HUES48 (cell line): ENCODE data around the gene SHISA7.
"Not testable (repeated sequence)": the region's sequence is repeated elsewhere in the genome, so short reads cannot be mapped to it uniquely, and the experiment has no call there.

Experiments used
- H3K27ac ChIP-seq: one replicate; pipeline ENCODE4 v1.7.0; 2013; ENCODE audit warnings: low read depth, low read length, inconsistent platforms
- H3K27me3 ChIP-seq: 2 replicates; pipeline ENCODE4 v1.6.1; 2013; ENCODE audit warnings: mild to moderate bottlenecking, low read length; ENCODE audit not compliant: control insufficient read depth, insufficient read depth
- H3K36me3 ChIP-seq: 2 replicates; pipeline ENCODE4 v1.6.1; 2013; ENCODE audit warnings: low read length; ENCODE audit not compliant: control insufficient read depth, insufficient read depth
- H3K4me1 ChIP-seq: 2 replicates; pipeline ENCODE4 v1.6.1; 2013; ENCODE audit warnings: mild to moderate bottlenecking, low read length; ENCODE audit not compliant: control insufficient read depth, insufficient read depth
- H3K4me3 ChIP-seq: 2 replicates; pipeline ENCODE4 v1.5.1; 2013; ENCODE audit warnings: mild to moderate bottlenecking, low read depth, low read length
- H3K9ac ChIP-seq: 2 replicates; pipeline ENCODE4 v1.6.1; 2013; ENCODE audit warnings: mild to moderate bottlenecking, low read depth, low read length, moderate library complexity
- H3K9me3 ChIP-seq: 2 replicates; pipeline ENCODE4 v1.6.1; 2013; ENCODE audit warnings: low read length; ENCODE audit not compliant: control insufficient read depth, insufficient read depth

The SHISA7 gene

GRCh38 chr19:55424518-55424917 is 18.6 kb downstream of the SHISA7 start:
- no peaks in the 10 kb centered on the region; the same call in 1 of the 2 replicates for H3K27me3 ChIP-seq
- H3K9me3 ChIP-seq = no peaks in the 10 kb centered on the region
- no peak overlapping the region for H3K27ac ChIP-seq
- no peak overlapping the region for H3K9ac ChIP-seq
- no peak overlapping the region for H3K4me3 ChIP-seq
- H3K36me3 ChIP-seq = no peaks in the 10 kb centered on the region
- H3K4me1 ChIP-seq = 0 out of 2 replicates have a peak, but pooled peaks cover 3% of the 10 kb centered on the region

GRCh38 chr19:55423225-55424005 is 19.7 kb downstream of the SHISA7 start:
- Histone ChIP-seq H3K27me3 (peaks cover 2% of the 10 kb centered on the region; the same call in 1 of the 2 replicates), H3K4me1 (no peaks in the 10 kb centered on the region), H3K27ac (no peak overlapping the region), H3K36me3 (no peaks in the 10 kb centered on the region), H3K4me3 (no peak overlapping the region), H3K9ac (no peak overlapping the region), H3K9me3 (no peaks in the 10 kb centered on the region)

- H3K4me3 ChIP-seq, H3K9ac ChIP-seq, H3K27me3 ChIP-seq, H3K9me3 ChIP-seq, H3K36me3 ChIP-seq, H3K27ac ChIP-seq, H3K4me1 ChIP-seq: not testable (repeated sequence)
Measured at GRCh38 chr19:55421281-55421680, 21.8 kb downstream of the SHISA7 start.

- Histone ChIP-seq H3K27me3 (0 out of 2 replicates have a peak, but pooled peaks cover 3% of the 10 kb centered on the region), H3K4me1 (no peaks in the 10 kb centered on the region), H3K36me3 (no peaks in the 10 kb centered on the region), H3K9ac (no peak overlapping the region), H3K9me3 (no peaks in the 10 kb centered on the region), H3K27ac (no peak overlapping the region), H3K4me3 (no peak overlapping the region)
Measured at GRCh38 chr19:55419624-55420236, 23.4 kb downstream of the SHISA7 start.

GRCh38 chr19:55419103-55419502 is 24.0 kb downstream of the SHISA7 start:
- Histone ChIP-seq H3K27me3 (0 out of 2 replicates have a peak, but pooled peaks cover 3% of the 10 kb centered on the region), H3K27ac (no peak overlapping the region)

GRCh38 chr19:55418185-55418584 is 24.9 kb downstream of the SHISA7 start:
- H3K9me3 ChIP-seq = no peaks in the 10 kb centered on the region
- no peaks in the 10 kb centered on the region for H3K4me1 ChIP-seq
- 0 out of 2 replicates have a peak, but pooled peaks cover 3% of the 10 kb centered on the region for H3K27me3 ChIP-seq
- H3K27ac ChIP-seq = no peak overlapping the region
- no peak overlapping the region for H3K4me3 ChIP-seq
- H3K36me3 ChIP-seq = no peaks in the 10 kb centered on the region
- no peak overlapping the region for H3K9ac ChIP-seq

More at GRCh38 chr19:55419103-55419502, 24.0 kb downstream of the SHISA7 start:
- H3K36me3 ChIP-seq = no peaks in the 10 kb centered on the region
- no peaks in the 10 kb centered on the region for H3K9me3 ChIP-seq
- H3K9ac ChIP-seq = no peak overlapping the region
- no peaks in the 10 kb centered on the region for H3K4me1 ChIP-seq
- no peak overlapping the region for H3K4me3 ChIP-seq

GRCh38 chr19:55410168-55410567 is 32.9 kb downstream of the SHISA7 start:
- Histone ChIP-seq H3K9ac (no peak overlapping the region), H3K4me1 (peaks cover 12% of the 10 kb centered on the region), H3K4me3 (no peak overlapping the region), H3K36me3 (peaks cover 17% of the 10 kb centered on the region), H3K27ac (no peak overlapping the region), H3K9me3 (no peaks in the 10 kb centered on the region), H3K27me3 (no peaks in the 10 kb centered on the region)

GRCh38 chr19:55409179-55409578 is 33.9 kb downstream of the SHISA7 start:
- H3K9me3 ChIP-seq, H3K27ac ChIP-seq, H3K27me3 ChIP-seq, H3K4me3 ChIP-seq, H3K9ac ChIP-seq: not testable (repeated sequence)
- Histone ChIP-seq H3K4me1 (peaks cover 12% of the 10 kb centered on the region), H3K36me3 (peaks cover 24% of the 10 kb centered on the region)

- Histone ChIP-seq H3K36me3 (peaks cover 29% of the 10 kb centered on the region), H3K27ac (peak overlapping the region; percentile 98), H3K9me3 (no peaks in the 10 kb centered on the region), H3K27me3 (no peaks in the 10 kb centered on the region), H3K4me3 (peak overlapping the region; percentile 42), H3K9ac (peak overlapping the region; percentile 71), H3K4me1 (peaks cover 12% of the 10 kb centered on the region)
Measured at GRCh38 chr19:55408533-55408872, 34.6 kb downstream of the SHISA7 start.

GRCh38 chr19:55407800-55408532 is 35.1 kb downstream of the SHISA7 start:
- peaks cover 35% of the 10 kb centered on the region for H3K36me3 ChIP-seq
- no peaks in the 10 kb centered on the region for H3K9me3 ChIP-seq
- peak overlapping the region; percentile 98 for H3K27ac ChIP-seq
- peaks cover 12% of the 10 kb centered on the region for H3K4me1 ChIP-seq
- peak overlapping the region; percentile 84 for H3K9ac ChIP-seq
- no peaks in the 10 kb centered on the region for H3K27me3 ChIP-seq
- H3K4me3 ChIP-seq = peak overlapping the region; percentile 89

- Histone ChIP-seq H3K27ac (peak within 1 kb of the TSS; percentile 98), H3K9ac (peak within 1 kb of the TSS; percentile 84), H3K4me1 (peaks cover 12% of the 10 kb centered on the region), H3K4me3 (peak within 1 kb of the TSS; percentile 89), H3K36me3 (peaks cover 39% of the 10 kb centered on the region)
- H3K27me3 ChIP-seq, H3K9me3 ChIP-seq: not testable (repeated sequence)
Measured at GRCh38 chr19:55407550-55407799, 35.6 kb downstream of the SHISA7 start, which contains the start of gene UBE2S. UBE2S (minus strand) TSS chr19:55407788; CDS start chr19:55407589, 199 bp downstream.
